ENCODE measurements around the gene SLC44A4. TPM values are rescaled to one million over a fixed set of nuclear protein-coding genes. Genes with fewer than 3 reads are reported as not detected.

The SLC44A4 gene
- total RNA-seq, 1 experiment from 2014 or later = 3.5 TPM

- no peak for DNase-seq
- no peak overlapping the region for H3K9ac ChIP-seq (ENCODE audit: low read length)
- no peaks in the 10 kb centered on the region for H4K20me1 ChIP-seq (ENCODE audit: low read length)
- TF ChIP-seq EZH2phosphoT487 (IDR thresholded peaks at IDR 0.05; ENCODE audit: borderline replicate concordance, low read length) (no peak), CTCF (conservative IDR thresholded peaks at IDR 0.05; ENCODE audit: low read depth, low read length) (no peak)
- intact Hi-C loops (cut with micrococcal nuclease) = loop anchor here (10.0 kb wide), 1 partner anchor 209 kb away; no protein-coding TSS in a partner anchor
- no peaks in the 10 kb centered on the region for H3K9me2 ChIP-seq (replicated peaks; ENCODE audit: low read length)
- H3K4me1 ChIP-seq (ENCODE audit: insufficient read depth, low read length) = peaks cover 35% of the 10 kb centered on the region
- no peaks in the 10 kb centered on the region for H3K27me3 ChIP-seq (ENCODE audit: low read length)
- 0 out of 2 replicates have a peak, but pooled peaks cover 3% of the 10 kb centered on the region for H3K79me2 ChIP-seq (ENCODE audit: low read length)
- no peak overlapping the region for H3K4me3 ChIP-seq (ENCODE audit: low read length)
- H3K4me2 ChIP-seq (ENCODE audit: low read length) = no peak overlapping the region
- H2AFZ ChIP-seq (ENCODE audit: low read length) = no peak overlapping the region
- no peaks in the 10 kb centered on the region for H3F3A ChIP-seq (ENCODE audit: low read length, unreplicated experiment)
- H3K9me3 ChIP-seq (ENCODE audit: low read length) = no peaks in the 10 kb centered on the region
- ATAC-seq = no peak
- no TSS peak for BruUV-seq (replicated peaks)
- no peaks in the 10 kb centered on the region for H3K36me3 ChIP-seq (ENCODE audit: low read depth, low read length)
- ChIA-PET POLR2A (ENCODE audit: unreplicated experiment) (no interaction called here), CTCF (interaction anchor here (1.0 kb wide), 1 partner anchor 46 kb away, joined by 4 read pairs; no protein-coding TSS in a partner anchor)
- no peak overlapping the region for H3K27ac ChIP-seq (ENCODE audit: low read length)
Measured at GRCh38 chr6:31906122-31906521, 27.3 kb upstream of the SLC44A4 start.

- CTCF ChIA-PET = interaction anchor here (1.0 kb wide), 1 partner anchor 47 kb away, joined by 4 read pairs; no protein-coding TSS in a partner anchor
- no peak for ATAC-seq
- H3K4me1 ChIP-seq (ENCODE audit: insufficient read depth, low read length) = peaks cover 32% of the 10 kb centered on the region
Measured at GRCh38 chr6:31905041-31905440, 26.2 kb upstream of the SLC44A4 start.

More at GRCh38 chr6:31905041-31905440, 26.2 kb upstream of the SLC44A4 start:
- Histone ChIP-seq H3K27ac (ENCODE audit: low read length) (no peak overlapping the region), H2AFZ (ENCODE audit: low read length) (no peak overlapping the region), H3K4me3 (ENCODE audit: low read length) (no peak overlapping the region), H3F3A (ENCODE audit: low read length, unreplicated experiment) (no peaks in the 10 kb centered on the region), H3K9ac (ENCODE audit: low read length) (no peak overlapping the region), H3K36me3 (ENCODE audit: low read depth, low read length) (no peaks in the 10 kb centered on the region), H3K79me2 (ENCODE audit: low read length) (0 out of 2 replicates have a peak, but pooled peaks cover 5% of the 10 kb centered on the region), H3K27me3 (ENCODE audit: low read length) (no peaks in the 10 kb centered on the region), H3K9me3 (ENCODE audit: low read length) (no peaks in the 10 kb centered on the region), H4K20me1 (ENCODE audit: low read length) (no peaks in the 10 kb centered on the region), H3K9me2 (replicated peaks; ENCODE audit: low read length) (no peaks in the 10 kb centered on the region), H3K4me2 (ENCODE audit: low read length) (no peak overlapping the region)
- BruUV-seq (replicated peaks) = no TSS peak
- no peak for DNase-seq
- POLR2A ChIA-PET (ENCODE audit: unreplicated experiment) = no interaction called here
- TF ChIP-seq EZH2phosphoT487 (IDR thresholded peaks at IDR 0.05; ENCODE audit: borderline replicate concordance, low read length) (no peak), EZH2 (IDR thresholded peaks at IDR 0.05; ENCODE audit: low read length, unreplicated experiment) (no peak), CTCF (conservative IDR thresholded peaks at IDR 0.05; ENCODE audit: low read depth, low read length) (no peak)
- intact Hi-C loops (cut with micrococcal nuclease) = loop anchor here (10.0 kb wide), 1 partner anchor 210 kb away; no protein-coding TSS in a partner anchor
